GM23338 (cell line): ENCODE measurements around the gene PXDN. TPM values are rescaled to one million over a fixed set of nuclear protein-coding genes. Genes with fewer than 3 reads are reported as not detected.

ENCODE experiments used
- ATAC-seq: fragments of 200-7000 bp; cut with Tn5 transposase; 3 replicates; pipeline ENCODE4 v1.9.1; 2020
- DNase-seq: peaks from one replicate; pipeline ENCODE4 v3.0.0-alpha.2; 2015; ENCODE audit warnings: low spot score
- H2AFZ ChIP-seq: fragments of 200-600 bp; sonication (generic); 2 replicates; pipeline ENCODE4 v1.8.0; 2016; ENCODE audit warnings: antibody characterized with exemption, mild to moderate bottlenecking, moderate library complexity
- H3F3A ChIP-seq: fragments of 200-600 bp; sonication (generic); replicated peaks from 2 replicates; pipeline ENCODE4 v1.8.0; 2017; ENCODE audit warnings: antibody characterized with exemption, mixed run types, low read depth
- H3K27ac ChIP-seq: fragments of 200-600 bp; sonication (generic); 2 replicates; pipeline ENCODE4 v1.6.1; 2016; ENCODE audit warnings: low read depth
- H3K27me3 ChIP-seq: fragments of 200-600 bp; sonication (generic); 2 replicates; pipeline ENCODE4 v1.8.0; 2016; ENCODE audit warnings: mild to moderate bottlenecking, mixed run types, moderate library complexity; ENCODE audit not compliant: insufficient read depth
- H3K36me3 ChIP-seq: fragments of 200-600 bp; sonication (generic); 2 replicates; pipeline ENCODE4 v1.8.0; 2016; ENCODE audit warnings: mild to moderate bottlenecking; ENCODE audit not compliant: insufficient read depth
- H3K4me1 ChIP-seq: fragments of 200-600 bp; sonication (generic); 2 replicates; pipeline ENCODE4 v1.8.0; 2016; ENCODE audit warnings: mild to moderate bottlenecking, moderate library complexity; ENCODE audit not compliant: insufficient read depth
- H3K4me2 ChIP-seq: fragments of 200-600 bp; sonication (generic); 2 replicates; pipeline ENCODE4 v1.7.1; 2017; ENCODE audit warnings: mixed run types
- H3K4me3 ChIP-seq: fragments of 200-600 bp; sonication (generic); 2 replicates; pipeline ENCODE4 v1.6.1; 2016; ENCODE audit warnings: mixed run types
- H3K79me2 ChIP-seq: fragments of 200-600 bp; sonication (generic); replicated peaks from 2 replicates; pipeline ENCODE4 v1.8.0; 2017; ENCODE audit warnings: mild to moderate bottlenecking; ENCODE audit not compliant: insufficient read depth
- H3K9me2 ChIP-seq: fragments of 200-600 bp; sonication (generic); 2 replicates; pipeline ENCODE4 v1.8.0; 2017; ENCODE audit not compliant: insufficient read depth
- H4K20me1 ChIP-seq: fragments of 200-600 bp; sonication (generic); replicated peaks from 2 replicates; pipeline ENCODE4 v1.8.0; 2017; ENCODE audit warnings: mild to moderate bottlenecking; ENCODE audit not compliant: insufficient read depth
- H3K27ac Mint-ChIP-seq: 2 replicates; pipeline ENCODE4 v1.8.0; 2020; ENCODE audit warnings: inconsistent platforms, mild to moderate bottlenecking, moderate library complexity, mixed read lengths
- H3K27me3 Mint-ChIP-seq: 3 replicates; pipeline ENCODE4 v1.8.0; 2022; ENCODE audit warnings: low read depth, mild to moderate bottlenecking, moderate library complexity, mixed read lengths, inconsistent platforms; ENCODE audit not compliant: insufficient read depth, poor library complexity
- H3K36me3 Mint-ChIP-seq: 3 replicates; pipeline ENCODE4 v1.8.0; 2021; ENCODE audit warnings: low read depth, mild to moderate bottlenecking, inconsistent platforms, moderate library complexity, mixed read lengths
- H3K4me1 Mint-ChIP-seq: 3 replicates; pipeline ENCODE4 v1.8.0; 2020; ENCODE audit warnings: mild to moderate bottlenecking, inconsistent platforms, mixed read lengths
- H3K4me3 Mint-ChIP-seq: 3 replicates; pipeline ENCODE4 v1.8.0; 2021; ENCODE audit warnings: moderate library complexity, mild to moderate bottlenecking, inconsistent platforms, mixed read lengths
- H3K9me3 Mint-ChIP-seq: 3 replicates; pipeline ENCODE4 v1.8.0; 2020; ENCODE audit warnings: moderate library complexity, mild to moderate bottlenecking, inconsistent platforms, mixed read lengths
- CREB1 ChIP-seq: fragments of 250-450 bp; sonication (Bioruptor Pico); IDR thresholded peaks from 2 replicates; pipeline ENCODE4 v1.5.0; 2020; ENCODE audit warnings: low read depth, mild to moderate bottlenecking, moderate library complexity
- ETS1 ChIP-seq: IDR thresholded peaks from 2 replicates; pipeline ENCODE4 v1.6.1; 2016; ENCODE audit warnings: antibody characterized with exemption
- JUNB ChIP-seq: IDR thresholded peaks from one replicate; pipeline ENCODE4 v1.6.1; 2016; ENCODE audit warnings: antibody characterized with exemption; ENCODE audit not compliant: unreplicated experiment
- POLR2AphosphoS5 ChIP-seq: IDR thresholded peaks from 2 replicates; pipeline ENCODE4 v1.6.1; 2016; ENCODE audit warnings: antibody characterized with exemption, low read depth
- ZNF114 ChIP-seq: fragments of 250-450 bp; sonication (Bioruptor Pico); IDR thresholded peaks from 2 replicates; pipeline ENCODE4 v1.5.0; 2020; ENCODE audit warnings: mild to moderate bottlenecking, moderate library complexity
- ZNF462 ChIP-seq: fragments of 250-450 bp; sonication (Bioruptor Pico); IDR thresholded peaks from 2 replicates; pipeline ENCODE4 v1.5.0; 2020; ENCODE audit warnings: mild to moderate bottlenecking, moderate library complexity
- polyA plus RNA-seq: library from polyadenylated mRNA; unstranded; fragments of >200 nt; fragmentation: Nextera tagmentation; extraction: Ambion mirVana; gene quantifications from 2 replicates; pipeline ENCODE4 v1.2.1, GENCODE V29; 2016
- total RNA-seq: library from RNA; depleted of rRNA; stranded (reverse); fragments of >200 nt; shearing (Covaris generic); gene quantifications from 2 replicates; pipeline ENCODE4 v1.2.3, GENCODE V29; 2014

Gene PXDN
- total and polyA plus RNA-seq, 2 experiments from 2014 or later, result 42.2 to 225 TPM

GRCh38 chr2:1774929-1775328 is 30.6 kb upstream of the PXDN start:
- Histone ChIP-seq H3K4me3 (no peak overlapping the region), H3K9me2 (no peaks in the 10 kb centered on the region), H3K27me3 (no peaks in the 10 kb centered on the region), H3K4me2 (no peak overlapping the region), H3K79me2 (no peaks in the 10 kb centered on the region), H4K20me1 (no peaks in the 10 kb centered on the region), H3K36me3 (no peaks in the 10 kb centered on the region), H2AFZ (no peak overlapping the region), H3K4me1 (peaks cover 10% of the 10 kb centered on the region), H3K27ac (no peak overlapping the region), H3F3A (no peaks in the 10 kb centered on the region)
- Mint-ChIP-seq H3K27me3 (peaks cover 2% of the 10 kb centered on the region), H3K36me3 (no peaks in the 10 kb centered on the region; the same call in 2 of the 3 replicates), H3K9me3 (no peaks in the 10 kb centered on the region), H3K4me1 (peaks cover 26% of the 10 kb centered on the region), H3K4me3 (no peak overlapping the region), H3K27ac (no peak overlapping the region)
- no peak for ATAC-seq
- DNase-seq, result no peak
- no peak for TF ChIP-seq ETS1
- no peak for TF ChIP-seq ZNF462 (CRISPR knock-in tag)
- no peak for TF ChIP-seq ZNF114 (CRISPR knock-in tag)
- no peak for TF ChIP-seq CREB1 (CRISPR knock-in tag)
- TF ChIP-seq POLR2AphosphoS5, result no peak

- no peak overlapping the region for H3K27ac Mint-ChIP-seq
These were observed 29.6 kb upstream of the PXDN start for GRCh38 chr2:1773883-1774282.

More at GRCh38 chr2:1773883-1774282, 29.6 kb upstream of the PXDN start:
- no peaks in the 10 kb centered on the region for H3K9me2 ChIP-seq
- H3K4me3 Mint-ChIP-seq, result no peak overlapping the region
- peaks cover 2% of the 10 kb centered on the region for H3K27me3 Mint-ChIP-seq
- H2AFZ ChIP-seq, result no peak overlapping the region
- no peaks in the 10 kb centered on the region for H3K36me3 ChIP-seq
- H3K4me1 ChIP-seq, result peaks cover 10% of the 10 kb centered on the region
- no peaks in the 10 kb centered on the region for H3K79me2 ChIP-seq
- H3K4me1 Mint-ChIP-seq, result peaks cover 28% of the 10 kb centered on the region
- DNase-seq (no peak), ATAC-seq (no peak)
- no peak overlapping the region for H3K4me3 ChIP-seq
- H3K36me3 Mint-ChIP-seq, result no peaks in the 10 kb centered on the region
- TF ChIP-seq ZNF462 (CRISPR knock-in tag), result no peak
- no peak for TF ChIP-seq CREB1 (CRISPR knock-in tag)
- no peak for TF ChIP-seq JUNB
- H3K27me3 ChIP-seq, result no peaks in the 10 kb centered on the region
- no peak overlapping the region for H3K27ac ChIP-seq
- H3K4me2 ChIP-seq, result no peak overlapping the region
- H4K20me1 ChIP-seq, result no peaks in the 10 kb centered on the region
- no peaks in the 10 kb centered on the region for H3F3A ChIP-seq
- no peaks in the 10 kb centered on the region for H3K9me3 Mint-ChIP-seq
